Erythroblast (primary cell): ENCODE results near the gene DSCAM.

ENCODE experiments used
- GATA1 ChIP-seq: IDR thresholded peaks from 2 replicates; pipeline ENCODE4 v1.6.1; 2011; ENCODE audit warnings: low read depth, mild to moderate bottlenecking, control low read depth, low read length, moderate library complexity
- POLR2A ChIP-seq: IDR thresholded peaks from 2 replicates; pipeline ENCODE4 v1.6.1; 2011; ENCODE audit warnings: mild to moderate bottlenecking, low read length

DNA sequence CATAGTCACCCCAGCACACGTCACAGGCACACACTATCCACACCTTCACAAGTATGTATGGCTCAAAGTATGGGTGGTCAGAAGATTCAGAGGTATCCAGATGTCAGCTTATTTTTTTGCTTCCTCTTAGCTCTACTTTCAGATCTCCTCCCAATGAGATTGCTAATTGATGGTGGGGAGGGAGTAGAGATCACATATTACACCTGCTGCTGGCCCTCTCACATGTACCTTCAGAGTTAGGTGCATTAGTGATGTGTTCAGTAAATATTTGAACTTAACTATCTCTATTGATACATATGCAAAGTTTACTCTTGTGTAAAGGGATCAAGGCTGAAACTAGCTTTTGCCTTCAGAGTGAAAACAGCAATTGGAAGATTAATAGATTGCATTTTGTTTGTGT is 717.1 kb downstream of the DSCAM start:
- TF ChIP-seq POLR2A, result no peak
- TF ChIP-seq GATA1, result no peak
